GM21515 (cell line): ENCODE measurements around the gene C16orf87.
"Not testable (repeated sequence)": the region's sequence is repeated elsewhere in the genome, so short reads cannot be mapped to it uniquely, and the experiment has no call there.

Source experiments
- ATAC-seq: cut with Tn5 transposase; IDR thresholded peaks from one replicate; pipeline ENCODE4 v1.9.1; 2021; ENCODE audit not compliant: unreplicated experiment

Gene C16orf87

GRCh38 chr16:46801428-46802049 is 29.4 kb downstream of the C16orf87 start:
- ATAC-seq, result no peak

- no peak for ATAC-seq
These were observed 30.5 kb downstream of the C16orf87 start for GRCh38 chr16:46800494-46800893.

GRCh38 chr16:46797501-46797900 is 33.5 kb downstream of the C16orf87 start:
- no peak for ATAC-seq

- no peak for ATAC-seq
These were observed 34.2 kb downstream of the C16orf87 start for GRCh38 chr16:46796764-46797269.

- no peak for ATAC-seq
These were observed 37.1 kb downstream of the C16orf87 start for GRCh38 chr16:46793841-46794240.

- no peak for ATAC-seq
These were observed 40.2 kb downstream of the C16orf87 start for GRCh38 chr16:46790599-46791270.

GRCh38 chr16:46789499-46790414 is 41.2 kb downstream of the C16orf87 start:
- ATAC-seq, result peak; percentile 82

GRCh38 chr16:46788891-46789474 is 42.0 kb downstream of the C16orf87 start:
- no peak for ATAC-seq

GRCh38 chr16:46787909-46788308 is 43.1 kb downstream of the C16orf87 start:
- ATAC-seq, result no peak

GRCh38 chr16:46785076-46785845 is 45.7 kb downstream of the C16orf87 start:
- no peak for ATAC-seq

GRCh38 chr16:46784569-46784968 is 46.4 kb downstream of the C16orf87 start:
- ATAC-seq, result not testable (repeated sequence)

- no peak for ATAC-seq
These were observed 47.2 kb downstream of the C16orf87 start for GRCh38 chr16:46783800-46784199.

GRCh38 chr16:46782320-46782719 is 48.7 kb downstream of the C16orf87 start:
- no peak for ATAC-seq

- no peak for ATAC-seq
These were observed 53.2 kb downstream of the C16orf87 start for GRCh38 chr16:46777804-46778203.

- ATAC-seq, result no peak
These were observed 55.8 kb downstream of the C16orf87 start for GRCh38 chr16:46775214-46775613.

GRCh38 chr16:46774743-46775177 is 56.2 kb downstream of the C16orf87 start:
- peak; percentile 62 for ATAC-seq

GRCh38 chr16:46772463-46772862 is 58.5 kb downstream of the C16orf87 start:
- no peak for ATAC-seq

GRCh38 chr16:46768809-46769208 is 62.2 kb downstream of the C16orf87 start:
- no peak for ATAC-seq

- no peak for ATAC-seq
These were observed 65.9 kb downstream of the C16orf87 start for GRCh38 chr16:46765050-46765449.

- ATAC-seq, result no peak
These were observed 67.8 kb downstream of the C16orf87 start for GRCh38 chr16:46763147-46763546.
